ENCODE results near the gene RNF145.
"Not testable (repeated sequence)": the region's sequence is repeated elsewhere in the genome, so short reads cannot be mapped to it uniquely, and the experiment has no call there.

Gene RNF145

DNA sequence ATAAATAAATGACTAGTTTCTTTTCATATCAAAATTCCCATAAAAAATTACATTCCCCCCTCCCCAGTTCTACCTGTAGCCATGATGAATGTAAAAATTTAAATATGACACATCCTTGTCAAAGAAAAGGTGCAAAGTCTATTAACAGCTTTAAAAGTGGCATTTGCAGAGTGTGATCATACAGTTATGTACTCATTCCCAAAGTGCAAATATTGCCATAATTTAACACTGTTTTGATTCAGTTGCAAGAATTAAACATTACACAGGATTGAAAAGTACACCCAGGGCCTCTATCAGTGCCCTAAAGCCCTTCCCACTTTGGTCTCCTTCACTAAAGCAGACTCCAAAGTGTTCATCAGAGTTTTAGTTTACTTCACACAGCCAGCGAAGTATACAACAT is 51.8 kb downstream of the RNF145 start:
- H3K27me3 ChIP-seq (ENCODE audit: insufficient read depth, insufficient read length): no peaks in the 10 kb centered on the region
- no peak overlapping the region for H3K9ac ChIP-seq (ENCODE audit: insufficient read length, low read depth)
- H3K4me1 ChIP-seq (ENCODE audit: insufficient read depth, insufficient read length): no peaks in the 10 kb centered on the region
- H3K4me3 ChIP-seq (ENCODE audit: insufficient read length, low read depth): no peak overlapping the region
- no peaks in the 10 kb centered on the region for H3K9me3 ChIP-seq (ENCODE audit: insufficient read depth, low read length)
- no peak for TF ChIP-seq ZNF274 (IDR thresholded peaks at IDR 0.05; ENCODE audit: low read depth, low read length)
- TF ChIP-seq YY1 (IDR thresholded peaks at IDR 0.05; ENCODE audit: insufficient read depth, insufficient read length): no peak
- no peak for TF ChIP-seq SUZ12 (IDR thresholded peaks at IDR 0.05; ENCODE audit: extremely low read depth, insufficient read depth, insufficient read length)
- H3K36me3 ChIP-seq (ENCODE audit: insufficient read depth, insufficient read length, low read length): peaks cover 31% of the 10 kb centered on the region
- no peak for DNase-seq (ENCODE audit: low read depth, low spot score)

DNA sequence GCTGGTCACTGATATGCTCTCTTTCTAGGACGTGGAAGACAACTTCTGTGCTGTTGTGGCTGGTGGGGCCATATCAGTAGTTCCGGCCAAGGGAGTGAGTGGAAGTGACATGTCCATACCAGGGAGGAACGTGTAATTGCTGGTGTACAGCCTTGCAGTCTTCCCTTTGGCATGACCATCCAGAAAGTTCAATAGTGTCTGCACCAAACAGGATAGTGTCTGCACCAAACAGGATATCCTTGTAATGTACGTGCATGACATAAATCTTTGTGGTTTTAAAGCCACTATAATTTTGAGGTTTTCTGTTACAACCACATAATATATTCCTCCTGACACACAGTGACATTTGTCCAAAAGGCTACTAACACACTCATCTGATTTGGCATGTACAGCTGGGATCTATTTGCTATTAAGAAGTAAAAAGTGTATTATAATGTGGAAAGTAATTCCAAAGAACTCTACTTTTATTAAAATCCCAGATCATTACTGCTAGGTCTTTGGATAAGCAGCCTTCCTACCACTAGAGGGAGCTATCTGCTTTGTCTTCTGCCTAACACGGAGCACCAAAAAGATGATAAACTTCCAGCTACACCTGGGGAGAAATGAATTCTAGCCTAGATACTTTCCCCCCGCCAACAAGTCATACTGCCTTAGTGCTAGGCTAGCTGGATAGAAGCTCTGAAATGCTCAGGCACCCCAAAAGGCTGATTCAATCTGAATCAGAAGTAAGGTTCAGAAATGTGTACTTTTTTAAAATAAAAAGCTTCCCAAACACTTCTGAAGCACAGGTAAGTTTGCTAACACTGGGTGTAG is 52.7 kb downstream of the RNF145 start:
- Histone ChIP-seq H3K9me3 (ENCODE audit: insufficient read depth, low read length) (no peaks in the 10 kb centered on the region), H3K4me1 (ENCODE audit: insufficient read depth, insufficient read length) (no peaks in the 10 kb centered on the region), H3K4me3 (ENCODE audit: insufficient read length, low read depth) (no peak overlapping the region), H3K9ac (ENCODE audit: insufficient read length, low read depth) (no peak overlapping the region), H3K36me3 (ENCODE audit: insufficient read depth, insufficient read length, low read length) (peaks cover 27% of the 10 kb centered on the region), H3K27me3 (ENCODE audit: insufficient read depth, insufficient read length) (no peaks in the 10 kb centered on the region)
- peak; percentile 43 for DNase-seq (ENCODE audit: low read depth, low spot score)
- no peak for TF ChIP-seq YY1 (IDR thresholded peaks at IDR 0.05; ENCODE audit: insufficient read depth, insufficient read length)
- no peak for TF ChIP-seq SUZ12 (IDR thresholded peaks at IDR 0.05; ENCODE audit: extremely low read depth, insufficient read depth, insufficient read length)
- TF ChIP-seq ZNF274 (IDR thresholded peaks at IDR 0.05; ENCODE audit: low read depth, low read length): no peak

DNA sequence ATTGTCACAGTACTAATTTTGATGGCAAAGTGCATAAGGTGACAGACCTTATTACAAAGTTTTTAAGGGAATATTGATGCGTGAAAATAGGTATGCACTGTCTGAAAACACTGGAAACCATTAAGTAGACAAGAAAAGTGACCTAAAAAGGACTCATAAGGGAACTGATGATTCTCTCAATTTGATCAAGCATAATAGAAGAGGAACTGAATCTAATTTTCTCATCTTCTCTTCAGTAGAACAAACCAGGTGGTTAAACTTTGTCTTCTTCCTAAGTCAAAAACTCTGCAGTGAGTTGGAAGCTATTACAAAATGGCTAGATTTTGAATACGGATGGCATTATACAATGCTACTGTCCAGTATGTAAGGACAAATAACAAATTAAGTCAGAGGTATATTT is 53.4 kb downstream of the RNF145 start:
- Histone ChIP-seq H3K9ac (ENCODE audit: insufficient read length, low read depth) (no peak overlapping the region), H3K4me3 (ENCODE audit: insufficient read length, low read depth) (no peak overlapping the region), H3K4me1 (ENCODE audit: insufficient read depth, insufficient read length) (no peaks in the 10 kb centered on the region), H3K9me3 (ENCODE audit: insufficient read depth, low read length) (no peaks in the 10 kb centered on the region), H3K27me3 (ENCODE audit: insufficient read depth, insufficient read length) (no peaks in the 10 kb centered on the region), H3K36me3 (ENCODE audit: insufficient read depth, insufficient read length, low read length) (peaks cover 21% of the 10 kb centered on the region)
- DNase-seq (ENCODE audit: low read depth, low spot score): no peak
- TF ChIP-seq YY1 (IDR thresholded peaks at IDR 0.05; ENCODE audit: insufficient read depth, insufficient read length): no peak
- no peak for TF ChIP-seq ZNF274 (IDR thresholded peaks at IDR 0.05; ENCODE audit: low read depth, low read length)
- no peak for TF ChIP-seq SUZ12 (IDR thresholded peaks at IDR 0.05; ENCODE audit: extremely low read depth, insufficient read depth, insufficient read length)

DNA sequence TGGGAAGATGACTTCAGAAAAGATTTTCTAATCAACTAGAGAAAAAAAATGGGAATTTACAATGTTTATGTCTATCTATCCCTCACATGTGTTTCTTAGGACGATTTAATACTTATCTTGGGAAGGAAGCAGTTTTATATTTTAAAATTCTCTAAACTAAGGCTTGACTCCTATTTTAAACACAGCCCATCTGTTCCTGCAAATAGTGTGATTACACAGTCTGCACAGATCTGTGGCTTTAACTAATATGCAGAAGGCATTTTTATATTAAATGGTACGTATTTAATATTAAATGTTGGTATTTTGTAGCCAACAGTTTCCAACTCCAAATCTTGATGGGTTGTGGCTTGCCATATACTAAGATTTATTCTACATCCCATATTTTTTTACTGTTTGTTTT is 56.5 kb downstream of the RNF145 start:
- Histone ChIP-seq H3K36me3 (ENCODE audit: insufficient read depth, insufficient read length, low read length) (peaks cover 4% of the 10 kb centered on the region), H3K4me3 (ENCODE audit: insufficient read length, low read depth) (no peak overlapping the region), H3K9me3 (ENCODE audit: insufficient read depth, low read length) (no peaks in the 10 kb centered on the region), H3K27me3 (ENCODE audit: insufficient read depth, insufficient read length) (no peaks in the 10 kb centered on the region), H3K9ac (ENCODE audit: insufficient read length, low read depth) (no peak overlapping the region), H3K4me1 (ENCODE audit: insufficient read depth, insufficient read length) (no peaks in the 10 kb centered on the region)
- TF ChIP-seq ZNF274 (IDR thresholded peaks at IDR 0.05; ENCODE audit: low read depth, low read length): no peak
- no peak for TF ChIP-seq SUZ12 (IDR thresholded peaks at IDR 0.05; ENCODE audit: extremely low read depth, insufficient read depth, insufficient read length)
- no peak for TF ChIP-seq YY1 (IDR thresholded peaks at IDR 0.05; ENCODE audit: insufficient read depth, insufficient read length)
- DNase-seq (ENCODE audit: low read depth, low spot score): no peak

DNA sequence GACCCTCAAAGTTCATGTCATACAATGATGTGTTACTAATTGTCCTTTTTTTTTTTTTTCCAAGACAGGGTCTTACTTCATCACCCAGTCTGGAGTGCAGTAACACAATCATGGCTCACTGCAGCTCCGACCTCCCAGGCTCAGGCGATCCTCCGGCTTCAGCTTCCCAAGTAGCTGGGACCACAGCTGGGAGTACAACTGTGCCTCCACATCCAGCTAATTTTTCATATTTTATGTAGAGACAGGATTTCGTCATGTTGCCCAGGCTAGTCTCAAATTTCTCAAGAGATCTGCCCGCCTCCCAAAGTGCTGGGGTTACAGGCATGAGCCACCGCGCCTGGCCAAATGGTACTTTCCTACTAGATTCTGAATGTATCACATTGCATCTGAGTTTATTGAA is 60.3 kb downstream of the RNF145 start:
- H3K4me3 ChIP-seq (ENCODE audit: insufficient read length, low read depth): no peak overlapping the region
- TF ChIP-seq YY1 (IDR thresholded peaks at IDR 0.05; ENCODE audit: insufficient read depth, insufficient read length): no peak
- TF ChIP-seq SUZ12 (IDR thresholded peaks at IDR 0.05; ENCODE audit: extremely low read depth, insufficient read depth, insufficient read length): no peak
- TF ChIP-seq ZNF274 (IDR thresholded peaks at IDR 0.05; ENCODE audit: low read depth, low read length): no peak
- no peaks in the 10 kb centered on the region for H3K27me3 ChIP-seq (ENCODE audit: insufficient read depth, insufficient read length)
- H3K4me1 ChIP-seq (ENCODE audit: insufficient read depth, insufficient read length): no peaks in the 10 kb centered on the region
- no peak for DNase-seq (ENCODE audit: low read depth, low spot score)
- no peaks in the 10 kb centered on the region for H3K9me3 ChIP-seq (ENCODE audit: insufficient read depth, low read length)
- no peaks in the 10 kb centered on the region for H3K36me3 ChIP-seq (ENCODE audit: insufficient read depth, insufficient read length, low read length)
- no peak overlapping the region for H3K9ac ChIP-seq (ENCODE audit: insufficient read length, low read depth)

DNA sequence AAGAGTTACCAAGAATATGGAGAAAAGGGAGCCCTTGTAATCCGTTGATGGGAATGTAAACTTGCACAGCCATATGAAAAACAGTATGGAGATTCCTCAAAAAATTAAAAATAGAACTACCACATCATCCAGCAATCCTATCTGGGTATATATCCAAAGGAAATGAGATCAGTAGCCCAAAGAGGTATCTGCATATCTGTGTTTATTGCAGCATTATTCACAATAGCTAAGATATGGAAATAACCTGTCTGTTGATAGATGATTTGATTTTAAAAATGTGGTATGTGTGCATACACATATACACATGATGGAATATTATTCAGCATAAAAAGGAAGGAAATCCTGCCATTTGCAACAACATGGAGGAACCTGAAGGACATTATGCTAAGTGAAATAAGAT is 61.4 kb downstream of the RNF145 start:
- DNase-seq (ENCODE audit: low read depth, low spot score): no peak
- Histone ChIP-seq H3K4me1 (ENCODE audit: insufficient read depth, insufficient read length) (no peaks in the 10 kb centered on the region), H3K27me3 (ENCODE audit: insufficient read depth, insufficient read length) (no peaks in the 10 kb centered on the region), H3K9ac (ENCODE audit: insufficient read length, low read depth) (no peak overlapping the region), H3K4me3 (ENCODE audit: insufficient read length, low read depth) (no peak overlapping the region), H3K36me3 (ENCODE audit: insufficient read depth, insufficient read length, low read length) (no peaks in the 10 kb centered on the region), H3K9me3 (ENCODE audit: insufficient read depth, low read length) (no peaks in the 10 kb centered on the region)
- TF ChIP-seq ZNF274 (IDR thresholded peaks at IDR 0.05; ENCODE audit: low read depth, low read length): no peak

DNA sequence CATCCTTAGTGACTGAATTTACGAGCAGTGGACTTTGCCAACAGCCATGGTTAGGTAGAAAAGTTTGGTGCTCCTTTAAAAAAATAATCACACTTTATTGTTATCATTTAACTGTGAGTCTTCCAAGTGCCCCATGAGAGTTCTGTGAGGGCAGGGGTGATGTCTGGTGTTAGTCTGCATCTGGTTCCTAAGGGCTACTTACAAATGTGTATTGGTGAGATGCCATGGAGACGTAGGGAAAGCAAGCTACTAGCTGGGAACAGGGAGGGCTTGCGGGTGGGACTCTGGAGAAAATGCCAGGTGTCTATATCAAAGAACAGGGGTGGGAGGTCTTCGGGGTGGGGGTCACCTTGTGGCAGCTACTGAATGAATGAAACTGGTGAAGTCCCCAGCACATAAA is 62.5 kb downstream of the RNF145 start:
- Histone ChIP-seq H3K9ac (ENCODE audit: insufficient read length, low read depth) (no peak overlapping the region), H3K36me3 (ENCODE audit: insufficient read depth, insufficient read length, low read length) (no peaks in the 10 kb centered on the region), H3K4me3 (ENCODE audit: insufficient read length, low read depth) (no peak overlapping the region), H3K4me1 (ENCODE audit: insufficient read depth, insufficient read length) (no peaks in the 10 kb centered on the region), H3K27me3 (ENCODE audit: insufficient read depth, insufficient read length) (no peaks in the 10 kb centered on the region), H3K9me3 (ENCODE audit: insufficient read depth, low read length) (no peaks in the 10 kb centered on the region)
- DNase-seq (ENCODE audit: low read depth, low spot score): no peak
- TF ChIP-seq SUZ12 (IDR thresholded peaks at IDR 0.05; ENCODE audit: extremely low read depth, insufficient read depth, insufficient read length): no peak
- no peak for TF ChIP-seq YY1 (IDR thresholded peaks at IDR 0.05; ENCODE audit: insufficient read depth, insufficient read length)
- no peak for TF ChIP-seq ZNF274 (IDR thresholded peaks at IDR 0.05; ENCODE audit: low read depth, low read length)

DNA sequence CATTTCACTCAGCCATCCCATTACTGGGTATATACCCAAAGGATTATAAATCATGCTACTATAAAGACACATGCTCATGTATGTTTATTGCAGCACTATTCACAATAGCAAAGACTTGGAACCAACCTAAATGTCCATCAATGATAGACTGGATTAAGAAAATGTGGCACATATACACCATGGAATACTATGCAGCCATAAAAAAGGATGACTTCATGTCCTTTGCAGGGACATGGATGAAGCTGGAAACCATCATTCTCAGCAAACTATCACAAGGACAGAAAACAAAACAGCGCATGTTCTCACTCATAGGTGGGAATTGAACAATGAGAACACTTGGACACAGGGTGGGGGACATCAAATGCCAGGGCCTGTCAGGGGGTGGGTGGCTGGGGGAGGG is 64.2 kb downstream of the RNF145 start:
- H3K36me3 ChIP-seq (ENCODE audit: insufficient read depth, insufficient read length, low read length); DNase-seq (ENCODE audit: low read depth, low spot score); H3K4me1 ChIP-seq (ENCODE audit: insufficient read depth, insufficient read length); H3K9ac ChIP-seq (ENCODE audit: insufficient read length, low read depth); H3K9me3 ChIP-seq (ENCODE audit: insufficient read depth, low read length); H3K4me3 ChIP-seq (ENCODE audit: insufficient read length, low read depth); H3K27me3 ChIP-seq (ENCODE audit: insufficient read depth, insufficient read length): not testable (repeated sequence)

All from NT2/D1 (cell line).